Neural progenitor cell (in vitro differentiated cells): ENCODE data around the gene MDH1B. TPM values are rescaled to one million over a fixed set of nuclear protein-coding genes. Genes with fewer than 3 reads are reported as not detected.

Source experiments
- DNase-seq: peaks from one replicate; pipeline ENCODE4 v3.0.0-alpha.2; 2016; ENCODE audit warnings: low spot score
- H2AFZ ChIP-seq: fragments of 200-600 bp; sonication (generic); replicated peaks from 2 replicates; pipeline ENCODE4 v1.6.1; 2016; ENCODE audit warnings: antibody characterized with exemption
- H3F3A ChIP-seq: fragments of 200-600 bp; sonication (generic); 2 replicates; pipeline ENCODE4 v1.6.1; 2016; ENCODE audit warnings: antibody characterized with exemption, low read depth
- H3K27ac ChIP-seq: fragments of 200-600 bp; sonication (generic); 2 replicates; pipeline ENCODE4 v1.5.1; 2016; ENCODE audit warnings: mild to moderate bottlenecking
- H3K27me3 ChIP-seq: fragments of 200-600 bp; sonication (generic); 2 replicates; pipeline ENCODE4 v1.6.1; 2016; ENCODE audit warnings: mild to moderate bottlenecking, moderate library complexity
- H3K36me3 ChIP-seq: fragments of 200-600 bp; sonication (generic); 2 replicates; pipeline ENCODE4 v1.5.1; 2016
- H3K4me1 ChIP-seq: fragments of 200-600 bp; sonication (generic); 2 replicates; pipeline ENCODE4 v1.6.1; 2016; ENCODE audit warnings: mixed run types
- H3K4me2 ChIP-seq: fragments of 200-600 bp; sonication (generic); 2 replicates; pipeline ENCODE4 v1.6.1; 2016
- H3K4me3 ChIP-seq: fragments of 200-600 bp; sonication (generic); 2 replicates; pipeline ENCODE4 v1.5.1; 2016
- H3K79me2 ChIP-seq: fragments of 200-600 bp; sonication (generic); 2 replicates; pipeline ENCODE4 v1.6.1; 2016; ENCODE audit warnings: low read depth
- H3K9ac ChIP-seq: fragments of 200-600 bp; sonication (generic); 2 replicates; pipeline ENCODE4 v1.6.1; 2016
- H3K9me3 ChIP-seq: fragments of 200-600 bp; sonication (generic); 2 replicates; pipeline ENCODE4 v1.5.1; 2016; ENCODE audit warnings: low read depth
- H4K20me1 ChIP-seq: fragments of 200-600 bp; sonication (generic); 2 replicates; pipeline ENCODE4 v1.6.1; 2016; ENCODE audit warnings: low read depth
- H3K27ac Mint-ChIP-seq: 3 replicates; pipeline ENCODE4 v1.8.0; 2021; ENCODE audit warnings: mixed read lengths
- H3K27me3 Mint-ChIP-seq: 2 replicates; pipeline ENCODE4 v1.8.0; 2022; ENCODE audit warnings: low read depth, mild to moderate bottlenecking, inconsistent platforms, moderate library complexity, mixed read lengths; ENCODE audit not compliant: insufficient read depth
- H3K36me3 Mint-ChIP-seq: 3 replicates; pipeline ENCODE4 v1.8.0; 2021; ENCODE audit warnings: mixed read lengths
- H3K4me1 Mint-ChIP-seq: 3 replicates; pipeline ENCODE4 v1.8.0; 2021; ENCODE audit warnings: mixed read lengths
- H3K4me3 Mint-ChIP-seq: 3 replicates; pipeline ENCODE4 v1.8.0; 2021; ENCODE audit warnings: mild to moderate bottlenecking, moderate library complexity, mixed read lengths
- H3K9me3 Mint-ChIP-seq: 3 replicates; pipeline ENCODE4 v1.8.0; 2020; ENCODE audit warnings: mixed read lengths
- EZH2 ChIP-seq: fragments of 200-600 bp; sonication (generic); IDR thresholded peaks from 2 replicates; pipeline ENCODE4 v1.6.1; 2017; ENCODE audit warnings: antibody characterized with exemption, mild to moderate bottlenecking, moderate library complexity
- EZH2phosphoT487 ChIP-seq: fragments of 200-600 bp; sonication (generic); IDR thresholded peaks from 2 replicates; pipeline ENCODE4 v1.6.1; 2017; ENCODE audit warnings: antibody characterized with exemption
- total RNA-seq: library from RNA; depleted of rRNA; stranded (reverse); fragments of >200 nt; gene quantifications from 2 replicates; pipeline ENCODE4 v1.2.3, GENCODE V29; 2015; ENCODE audit warnings: low replicate concordance
- TF ChIP-seq, protein P1 (sequence below): fragments of 200-600 bp; sonication (generic); IDR thresholded peaks from 2 replicates; pipeline ENCODE4 v1.5.1; 2017; ENCODE audit warnings: antibody characterized with exemption, mild to moderate bottlenecking

The MDH1B gene
- total RNA-seq, 1 donor from 2014 or later, result 3.9 TPM

DNA sequence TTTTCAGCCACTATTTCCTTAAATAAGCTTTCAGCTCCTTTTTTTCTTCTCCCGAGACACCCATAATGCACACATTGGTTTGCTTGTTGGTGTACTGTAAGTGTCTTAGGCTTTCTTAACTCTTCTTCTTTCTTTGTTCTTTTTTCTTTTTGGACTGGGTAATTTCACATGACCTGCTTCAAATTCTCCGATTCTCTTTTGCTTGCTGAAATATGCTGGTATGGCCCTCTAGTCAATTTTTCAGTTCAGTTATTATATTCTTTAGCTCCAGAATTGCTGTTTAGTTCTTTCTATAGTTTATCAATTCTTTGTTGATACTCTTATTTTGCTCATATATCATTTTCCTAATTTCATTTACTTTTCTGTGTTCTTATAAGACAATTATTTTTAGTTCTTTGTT lies 15.5 kb upstream of the MDH1B start:
- Mint-ChIP-seq H3K9me3 (peaks cover 34% of the 10 kb centered on the region), H3K4me3 (no peak overlapping the region), H3K36me3 (peaks cover 60% of the 10 kb centered on the region), H3K27me3 (no peaks in the 10 kb centered on the region), H3K27ac (no peak overlapping the region), H3K4me1 (no peaks in the 10 kb centered on the region)
- no peak overlapping the region for H3K9ac ChIP-seq
- no peaks in the 10 kb centered on the region for H3F3A ChIP-seq
- peaks cover 36% of the 10 kb centered on the region for H3K79me2 ChIP-seq
- H3K9me3 ChIP-seq, result peaks cover 9% of the 10 kb centered on the region
- no peak overlapping the region for H3K4me3 ChIP-seq
- H3K27ac ChIP-seq, result no peak overlapping the region
- H3K27me3 ChIP-seq, result no peaks in the 10 kb centered on the region
- H3K4me2 ChIP-seq, result no peak overlapping the region
- TF ChIP-seq, protein P1, sequence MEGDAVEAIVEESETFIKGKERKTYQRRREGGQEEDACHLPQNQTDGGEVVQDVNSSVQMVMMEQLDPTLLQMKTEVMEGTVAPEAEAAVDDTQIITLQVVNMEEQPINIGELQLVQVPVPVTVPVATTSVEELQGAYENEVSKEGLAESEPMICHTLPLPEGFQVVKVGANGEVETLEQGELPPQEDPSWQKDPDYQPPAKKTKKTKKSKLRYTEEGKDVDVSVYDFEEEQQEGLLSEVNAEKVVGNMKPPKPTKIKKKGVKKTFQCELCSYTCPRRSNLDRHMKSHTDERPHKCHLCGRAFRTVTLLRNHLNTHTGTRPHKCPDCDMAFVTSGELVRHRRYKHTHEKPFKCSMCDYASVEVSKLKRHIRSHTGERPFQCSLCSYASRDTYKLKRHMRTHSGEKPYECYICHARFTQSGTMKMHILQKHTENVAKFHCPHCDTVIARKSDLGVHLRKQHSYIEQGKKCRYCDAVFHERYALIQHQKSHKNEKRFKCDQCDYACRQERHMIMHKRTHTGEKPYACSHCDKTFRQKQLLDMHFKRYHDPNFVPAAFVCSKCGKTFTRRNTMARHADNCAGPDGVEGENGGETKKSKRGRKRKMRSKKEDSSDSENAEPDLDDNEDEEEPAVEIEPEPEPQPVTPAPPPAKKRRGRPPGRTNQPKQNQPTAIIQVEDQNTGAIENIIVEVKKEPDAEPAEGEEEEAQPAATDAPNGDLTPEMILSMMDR, result no peak
- TF ChIP-seq EZH2, result no peak
- TF ChIP-seq EZH2phosphoT487, result no peak
- no peaks in the 10 kb centered on the region for H3K4me1 ChIP-seq
- peaks cover 14% of the 10 kb centered on the region for H3K36me3 ChIP-seq
- no peak overlapping the region for H2AFZ ChIP-seq
- no peak for DNase-seq
- H4K20me1 ChIP-seq, result peaks cover 9% of the 10 kb centered on the region

DNA sequence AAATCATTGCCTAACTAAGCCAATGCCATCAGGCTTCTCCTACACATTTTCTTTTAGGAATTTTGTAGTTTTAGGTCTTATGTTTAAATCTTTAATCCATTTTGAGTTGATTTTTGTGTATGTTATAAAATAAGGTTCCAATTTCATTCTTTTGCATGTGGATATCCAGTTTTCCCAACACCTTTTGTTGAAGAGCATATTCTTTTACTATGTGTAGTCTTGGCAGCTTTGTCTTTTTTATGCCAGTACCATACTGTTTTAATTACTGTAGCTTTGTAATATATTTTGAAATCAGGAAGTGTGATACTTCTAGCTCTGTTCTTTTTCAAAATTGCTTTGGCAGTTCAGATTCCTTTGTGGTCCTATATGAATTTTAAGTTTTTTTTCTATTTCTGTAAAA lies 11.3 kb upstream of the MDH1B start:
- no peaks in the 10 kb centered on the region for H3F3A ChIP-seq
- peaks cover 43% of the 10 kb centered on the region for H3K36me3 ChIP-seq
- Mint-ChIP-seq H3K9me3 (peaks cover 34% of the 10 kb centered on the region), H3K36me3 (peaks cover 74% of the 10 kb centered on the region), H3K4me3 (no peak overlapping the region), H3K27me3 (no peaks in the 10 kb centered on the region), H3K4me1 (no peaks in the 10 kb centered on the region), H3K27ac (no peak overlapping the region)
- H2AFZ ChIP-seq, result no peak overlapping the region
- H4K20me1 ChIP-seq, result no peaks in the 10 kb centered on the region
- H3K9ac ChIP-seq, result no peak overlapping the region
- H3K27me3 ChIP-seq, result no peaks in the 10 kb centered on the region
- TF ChIP-seq EZH2phosphoT487 (no peak), EZH2 (no peak)
- TF ChIP-seq, protein P1, result no peak
- no peak for DNase-seq
- peaks cover 34% of the 10 kb centered on the region for H3K79me2 ChIP-seq
- H3K9me3 ChIP-seq, result peaks cover 14% of the 10 kb centered on the region
- H3K4me3 ChIP-seq, result no peak overlapping the region
- no peak overlapping the region for H3K27ac ChIP-seq
- no peak overlapping the region for H3K4me2 ChIP-seq
- H3K4me1 ChIP-seq, result no peaks in the 10 kb centered on the region

DNA sequence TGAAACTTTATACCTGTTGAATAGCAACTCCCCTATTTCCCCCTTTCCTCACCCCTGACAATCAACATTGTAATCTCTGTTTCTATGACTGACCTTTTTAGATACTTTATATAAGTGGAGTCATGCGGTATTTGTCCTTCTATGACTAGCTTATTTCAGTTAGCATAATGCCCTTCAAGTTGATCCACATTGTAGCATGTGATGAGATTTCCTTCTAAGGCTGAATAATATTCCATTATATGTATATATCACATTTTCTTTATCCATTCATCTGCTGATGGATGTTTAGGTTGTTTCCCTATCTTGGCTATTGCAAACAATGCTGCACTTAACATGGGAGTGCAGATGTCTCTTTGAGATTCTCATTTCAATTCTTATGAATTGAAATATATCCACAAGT lies 9.7 kb upstream of the MDH1B start:
- H3K79me2 ChIP-seq, result peaks cover 34% of the 10 kb centered on the region
- H3K4me1 Mint-ChIP-seq, result no peaks in the 10 kb centered on the region
- H3K4me3 Mint-ChIP-seq, result no peak overlapping the region
- peaks cover 25% of the 10 kb centered on the region for H3K9me3 Mint-ChIP-seq
- H3K4me3 ChIP-seq, result no peak overlapping the region
- no peaks in the 10 kb centered on the region for H3K27me3 Mint-ChIP-seq
- H4K20me1 ChIP-seq, result no peaks in the 10 kb centered on the region
- H3K27ac ChIP-seq, result no peak overlapping the region
- H2AFZ ChIP-seq, result no peak overlapping the region
- peaks cover 62% of the 10 kb centered on the region for H3K36me3 Mint-ChIP-seq
- H3F3A ChIP-seq, result no peaks in the 10 kb centered on the region
- TF ChIP-seq, protein P1, result no peak
- TF ChIP-seq EZH2 (no peak), EZH2phosphoT487 (no peak)
- no peak overlapping the region for H3K27ac Mint-ChIP-seq
- no peak overlapping the region for H3K9ac ChIP-seq
- no peaks in the 10 kb centered on the region for H3K27me3 ChIP-seq
- no peaks in the 10 kb centered on the region for H3K4me1 ChIP-seq
- peaks cover 14% of the 10 kb centered on the region for H3K9me3 ChIP-seq
- peaks cover 43% of the 10 kb centered on the region for H3K36me3 ChIP-seq
- H3K4me2 ChIP-seq, result no peak overlapping the region
- no peak for DNase-seq
